ENCODE results near the gene TGFBR3.

GRCh38 chr1:91720044-91720443 lies 165.9 kb downstream of the TGFBR3 start:
- TF ChIP-seq CTCF (IDR thresholded peaks at IDR 0.05; ENCODE audit: borderline replicate concordance, extremely low read depth, low read length, poor library complexity, severe bottlenecking) (no peak), EZH2 (IDR thresholded peaks at IDR 0.05; ENCODE audit: borderline replicate concordance, low read depth, low read length, severe bottlenecking) (no peak)

Data from DND-41 (cell line).